Measurements from ENCODE around the gene MID1.

The MID1 gene, protein sequence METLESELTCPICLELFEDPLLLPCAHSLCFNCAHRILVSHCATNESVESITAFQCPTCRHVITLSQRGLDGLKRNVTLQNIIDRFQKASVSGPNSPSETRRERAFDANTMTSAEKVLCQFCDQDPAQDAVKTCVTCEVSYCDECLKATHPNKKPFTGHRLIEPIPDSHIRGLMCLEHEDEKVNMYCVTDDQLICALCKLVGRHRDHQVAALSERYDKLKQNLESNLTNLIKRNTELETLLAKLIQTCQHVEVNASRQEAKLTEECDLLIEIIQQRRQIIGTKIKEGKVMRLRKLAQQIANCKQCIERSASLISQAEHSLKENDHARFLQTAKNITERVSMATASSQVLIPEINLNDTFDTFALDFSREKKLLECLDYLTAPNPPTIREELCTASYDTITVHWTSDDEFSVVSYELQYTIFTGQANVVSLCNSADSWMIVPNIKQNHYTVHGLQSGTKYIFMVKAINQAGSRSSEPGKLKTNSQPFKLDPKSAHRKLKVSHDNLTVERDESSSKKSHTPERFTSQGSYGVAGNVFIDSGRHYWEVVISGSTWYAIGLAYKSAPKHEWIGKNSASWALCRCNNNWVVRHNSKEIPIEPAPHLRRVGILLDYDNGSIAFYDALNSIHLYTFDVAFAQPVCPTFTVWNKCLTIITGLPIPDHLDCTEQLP

DNA sequence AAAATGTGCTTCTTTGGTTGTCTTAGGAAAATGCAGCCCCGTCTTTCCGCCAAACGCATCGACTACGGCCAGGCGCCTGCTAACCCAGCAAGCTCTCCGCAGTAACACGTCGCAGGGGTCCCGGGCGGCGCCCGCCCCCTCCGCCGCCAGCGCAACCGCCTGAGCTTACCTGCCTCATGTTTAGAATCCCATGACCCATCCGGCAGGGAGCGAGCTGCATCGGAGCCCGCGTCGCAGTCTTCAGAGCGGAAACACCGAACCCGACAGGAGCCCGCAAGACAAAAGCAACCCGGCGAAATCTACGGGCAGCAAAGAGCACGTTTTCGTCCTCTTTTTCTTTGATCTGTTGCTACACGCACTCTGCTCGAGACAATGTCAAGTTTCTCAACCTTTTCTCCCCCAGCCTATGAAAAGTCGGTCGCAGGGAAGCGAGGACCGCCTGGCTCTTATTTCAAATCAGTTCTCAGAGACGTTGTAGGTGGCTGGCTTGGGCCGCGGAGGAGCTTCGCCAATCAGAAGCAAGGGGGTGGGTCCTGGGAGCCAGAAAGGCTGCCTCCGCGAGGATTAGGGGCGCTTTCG lies at the start of gene MID1:
Gene MID1 (minus strand): TSS at position 465 of the 579 bp plus-strand sequence. CDS start 53,038 bp downstream, outside the sequence.
- DNase-seq (ENCODE audit: low read depth, low spot score), result no peak

GRCh38 chrX:10667143-10667542 lies 46.8 kb upstream of the MID1 start:
- DNase-seq (ENCODE audit: low read depth, low spot score), result no peak

DNA sequence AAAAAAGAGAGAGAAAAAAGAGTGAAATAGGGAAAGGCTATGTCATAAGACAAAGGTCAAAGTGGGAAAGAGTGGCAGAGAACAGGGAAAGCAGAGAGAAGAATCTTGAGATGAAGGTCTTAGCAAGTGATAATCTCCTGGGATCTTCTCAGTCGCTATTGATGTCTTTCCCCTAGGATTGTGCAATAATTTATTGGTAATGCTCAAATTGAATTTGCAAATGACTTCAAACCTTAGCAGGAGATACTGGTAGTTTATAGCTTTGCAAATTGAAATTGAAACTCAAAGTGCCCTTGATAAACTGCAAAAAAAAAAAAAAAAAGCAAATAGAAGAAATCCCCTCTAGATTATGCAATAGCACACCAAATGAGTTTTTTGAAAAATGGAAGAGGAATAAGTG lies 45.7 kb upstream of the MID1 start:
- no peak for DNase-seq (ENCODE audit: low read depth, low spot score)

- no peak for DNase-seq (ENCODE audit: low read depth, low spot score)
These were observed 45.3 kb upstream of the MID1 start for GRCh38 chrX:10665681-10666080.

DNA sequence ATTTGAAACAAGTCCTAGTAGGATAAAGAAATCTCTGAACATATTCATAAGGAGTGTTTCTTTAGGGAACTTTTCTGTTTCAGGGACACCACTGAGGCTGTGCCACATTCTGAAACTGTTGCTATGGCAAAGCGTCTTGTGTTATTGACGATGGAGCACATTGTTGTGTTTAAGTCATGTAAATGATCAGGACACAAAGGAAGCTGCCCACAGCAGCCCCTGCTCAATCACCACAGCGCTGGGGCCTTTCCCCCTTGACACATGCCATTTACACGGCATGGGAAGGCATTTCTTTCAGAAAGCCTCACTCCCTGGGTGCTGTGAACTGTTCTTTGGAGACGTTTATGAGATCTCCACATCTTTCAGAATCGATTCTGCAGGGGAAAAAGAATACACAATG lies 39.8 kb upstream of the MID1 start:
- no peak for DNase-seq (ENCODE audit: low read depth, low spot score)

- DNase-seq (ENCODE audit: low read depth, low spot score), result no peak
These were observed 35.8 kb upstream of the MID1 start for GRCh38 chrX:10656214-10656613.

DNA sequence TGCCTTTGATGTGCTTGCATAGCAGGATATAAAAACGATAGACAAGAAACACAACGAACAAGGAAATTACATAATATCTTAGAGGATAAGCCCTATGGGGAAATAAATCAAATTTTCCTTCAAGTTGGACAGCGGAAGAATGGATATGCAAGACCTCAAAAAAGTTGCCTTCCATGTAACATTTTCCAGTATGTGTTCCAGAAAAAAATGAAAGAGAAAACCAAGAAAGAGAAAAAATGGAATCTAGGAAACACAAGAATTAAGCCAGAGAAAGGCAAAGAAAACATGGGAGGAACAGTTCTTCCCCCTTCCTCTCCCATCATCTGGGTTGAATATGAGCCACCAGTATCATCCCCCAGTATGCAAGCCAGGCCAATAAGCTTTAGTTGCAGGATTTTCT lies 34.6 kb upstream of the MID1 start:
- DNase-seq (ENCODE audit: low read depth, low spot score), result no peak

- no peak for DNase-seq (ENCODE audit: low read depth, low spot score)
These were observed 32.9 kb upstream of the MID1 start for GRCh38 chrX:10653302-10653701.

DNA sequence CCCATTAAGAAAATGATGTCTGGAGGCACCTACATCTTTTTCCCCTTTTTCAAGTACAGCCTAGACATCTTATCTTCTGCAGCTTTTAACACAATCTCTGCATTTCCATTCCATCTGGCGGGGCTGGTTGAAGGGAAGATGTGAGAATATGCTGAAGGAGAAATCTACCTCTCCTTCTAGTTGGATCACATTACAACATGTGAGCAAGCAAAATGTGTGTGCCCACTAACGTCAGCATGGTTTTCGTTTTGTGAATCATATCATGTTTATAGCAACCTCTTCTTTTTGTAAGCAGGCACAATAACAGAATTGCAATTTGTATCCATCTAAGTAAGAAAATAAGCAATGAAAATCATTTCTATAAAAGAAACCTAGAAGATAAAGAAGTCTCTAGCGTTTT lies 28.9 kb upstream of the MID1 start:
- DNase-seq (ENCODE audit: low read depth, low spot score), result no peak

DNA sequence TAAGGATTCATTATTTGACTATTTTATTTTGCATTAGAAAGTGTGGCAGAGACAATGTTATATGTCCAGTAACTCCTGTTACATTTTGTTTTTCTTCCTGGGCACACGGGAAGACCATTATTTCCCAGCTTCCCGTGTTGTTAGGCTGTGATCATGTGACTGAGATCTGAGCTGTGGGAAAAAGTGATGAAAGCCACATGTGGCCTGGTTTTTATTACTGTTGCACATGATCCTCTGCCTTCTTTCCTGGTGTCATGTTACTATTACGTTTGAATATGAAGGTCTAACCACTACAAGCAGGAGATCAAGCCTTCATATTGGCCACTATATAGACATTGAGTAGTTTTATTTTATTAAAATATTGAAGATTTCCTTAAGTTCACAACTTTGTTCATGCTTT lies 28.2 kb upstream of the MID1 start:
- no peak for DNase-seq (ENCODE audit: low read depth, low spot score)

DNA sequence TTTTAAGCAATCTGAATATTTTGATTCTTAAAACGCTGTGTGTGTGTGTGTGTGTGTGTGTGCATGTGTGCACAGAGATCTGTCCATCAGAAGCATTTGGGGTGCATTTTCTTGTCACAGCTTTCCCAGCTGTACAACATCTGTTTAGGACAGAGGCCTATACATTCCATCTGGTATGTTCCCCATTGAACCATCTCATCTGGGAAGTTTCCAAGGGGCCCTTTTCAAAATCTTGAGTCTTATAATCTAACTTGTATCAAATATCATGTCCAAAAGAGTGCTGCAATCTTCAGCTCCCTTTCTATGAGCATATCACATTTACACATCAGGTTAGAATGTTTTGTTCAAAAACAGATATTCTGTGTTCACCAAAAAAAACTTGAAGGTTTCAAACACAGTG lies 16.5 kb upstream of the MID1 start:
- DNase-seq (ENCODE audit: low read depth, low spot score), result no peak

- DNase-seq (ENCODE audit: low read depth, low spot score), result no peak
These were observed 16.0 kb upstream of the MID1 start for GRCh38 chrX:10636337-10636736.

- DNase-seq (ENCODE audit: low read depth, low spot score), result no peak
These were observed 14.2 kb upstream of the MID1 start for GRCh38 chrX:10634392-10635161.

GRCh38 chrX:10633722-10634121 lies 13.3 kb upstream of the MID1 start:
- no peak for DNase-seq (ENCODE audit: low read depth, low spot score)

DNA sequence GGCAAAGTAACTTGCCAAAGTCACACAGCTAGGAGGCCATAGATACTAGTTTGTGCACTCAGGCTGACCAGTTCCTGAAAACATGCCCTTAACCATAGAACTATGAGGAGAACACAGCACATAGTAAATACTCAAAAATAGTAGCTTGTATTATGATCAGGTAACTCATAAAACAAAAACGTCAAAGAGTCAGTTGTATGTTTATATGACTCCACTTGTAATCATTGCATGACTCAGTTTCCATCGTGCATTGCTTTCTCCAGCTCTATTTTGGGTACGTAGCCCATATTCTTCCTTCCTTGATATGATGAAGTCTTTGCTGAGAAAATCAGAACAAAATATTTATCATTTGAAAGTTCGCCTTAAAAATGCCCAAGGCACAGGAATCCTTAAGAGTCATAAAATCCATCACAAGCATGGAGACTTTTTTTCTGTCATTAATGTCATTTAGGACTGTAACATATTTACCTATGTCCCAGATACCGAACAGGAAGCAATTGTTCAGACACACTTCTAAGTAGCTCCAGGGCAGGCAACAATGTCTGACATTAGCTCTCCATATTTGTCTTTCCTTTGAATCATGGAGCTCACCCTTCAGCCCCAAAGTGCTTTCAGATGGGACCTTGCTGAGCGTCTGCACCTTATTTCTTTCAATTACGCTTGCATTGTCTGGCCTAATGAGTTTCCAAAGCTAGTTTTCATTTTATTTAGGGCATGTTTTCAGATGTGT lies 11.2 kb upstream of the MID1 start:
- DNase-seq (ENCODE audit: low read depth, low spot score), result no peak

DNA sequence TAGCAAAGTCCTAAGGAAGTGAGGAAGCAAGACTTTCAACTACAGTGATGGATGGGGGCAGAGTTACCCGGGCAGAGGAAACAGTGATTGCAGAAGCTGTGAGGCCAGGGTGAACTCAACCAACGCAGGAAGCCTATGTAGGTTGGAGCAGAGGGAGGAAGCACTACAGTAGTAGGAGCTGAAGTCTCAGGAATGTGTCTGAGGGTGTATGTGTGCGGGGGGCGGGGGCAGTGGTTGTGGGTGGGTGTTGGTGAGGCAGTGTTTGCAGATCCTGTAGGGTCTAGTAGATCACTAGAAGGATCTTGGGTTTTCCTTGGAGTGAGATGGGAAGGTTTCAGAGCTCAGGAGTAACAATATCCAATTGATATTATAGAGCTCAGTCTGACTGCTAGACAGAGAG lies 9.9 kb upstream of the MID1 start:
- DNase-seq (ENCODE audit: low read depth, low spot score), result no peak

GRCh38 chrX:10629905-10630304 lies 9.5 kb upstream of the MID1 start:
- no peak for DNase-seq (ENCODE audit: low read depth, low spot score)

DNA sequence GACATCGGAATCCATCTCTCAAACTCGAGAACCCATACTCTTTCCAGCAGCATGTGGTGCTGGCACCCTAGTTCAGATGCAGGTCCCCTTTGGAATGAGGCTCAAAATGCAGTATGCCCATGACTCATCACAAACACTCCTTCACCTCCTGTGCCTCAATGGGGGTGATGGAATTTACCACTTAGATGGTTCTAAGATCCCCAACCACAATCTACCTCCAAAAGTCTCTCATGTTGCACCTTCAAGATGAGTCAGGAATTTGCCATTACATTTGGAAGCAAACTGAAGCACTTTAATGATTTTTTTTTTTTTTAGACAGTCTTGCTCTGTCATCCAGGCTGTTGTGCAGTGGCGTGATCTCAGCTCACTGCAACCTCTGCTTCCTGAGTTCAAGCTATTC lies 8.5 kb upstream of the MID1 start:
- no peak for DNase-seq (ENCODE audit: low read depth, low spot score)

DNA sequence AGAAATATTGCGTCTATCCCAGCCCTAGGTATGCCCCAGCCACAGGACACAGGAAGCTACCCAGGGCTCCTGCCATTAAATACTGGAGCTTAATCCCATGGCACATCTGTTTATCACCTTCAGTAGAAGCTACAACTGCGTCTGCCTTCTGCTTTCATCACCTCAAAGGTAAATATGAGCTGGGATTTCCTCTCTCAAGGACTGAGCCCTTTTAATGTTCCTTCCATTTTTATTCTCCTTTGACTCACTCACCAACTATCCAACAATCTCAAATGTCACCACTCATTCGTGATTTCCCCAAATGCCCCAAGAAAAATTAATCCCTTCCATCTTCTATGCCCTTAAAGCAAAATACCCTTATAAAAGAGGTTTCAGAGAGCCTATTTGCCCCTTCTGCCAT lies 1.8 kb upstream of the MID1 start:
- DNase-seq (ENCODE audit: low read depth, low spot score), result no peak

GRCh38 chrX:10619425-10620046 lies 849 bp downstream of the MID1 start:
- no peak for DNase-seq (ENCODE audit: low read depth, low spot score)

DNA sequence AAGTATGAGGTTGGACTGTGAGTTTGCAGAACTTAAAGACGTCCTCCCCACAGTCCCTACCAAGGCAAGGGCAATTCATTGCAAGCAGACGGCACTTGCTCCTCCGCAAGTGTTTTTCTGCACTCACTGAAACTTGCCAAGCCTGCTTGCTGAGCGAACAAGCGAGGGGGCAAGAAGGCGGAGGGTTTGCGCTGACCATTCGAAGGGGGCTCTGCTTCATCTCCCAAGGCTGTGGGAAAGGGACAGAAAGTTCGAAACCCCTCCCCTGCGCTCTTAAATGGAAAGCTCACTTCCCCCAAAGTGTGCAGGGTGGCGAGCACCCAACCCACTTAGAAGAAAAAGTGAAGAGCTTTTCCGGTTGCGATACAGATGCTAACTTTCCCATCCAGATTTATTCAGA lies 1.4 kb downstream of the MID1 start:
- no peak for DNase-seq (ENCODE audit: low read depth, low spot score)
